ENCODE measurements around the gene ACOT11. TPM values are rescaled to one million over a fixed set of nuclear protein-coding genes. Genes with fewer than 3 reads are reported as not detected.
"Not testable (repeated sequence)": the region's sequence is repeated elsewhere in the genome, so short reads cannot be mapped to it uniquely, and the experiment has no call there.

The ACOT11 gene
- total RNA-seq: 1.0 and 3.0 TPM in 2 replicates

DNA sequence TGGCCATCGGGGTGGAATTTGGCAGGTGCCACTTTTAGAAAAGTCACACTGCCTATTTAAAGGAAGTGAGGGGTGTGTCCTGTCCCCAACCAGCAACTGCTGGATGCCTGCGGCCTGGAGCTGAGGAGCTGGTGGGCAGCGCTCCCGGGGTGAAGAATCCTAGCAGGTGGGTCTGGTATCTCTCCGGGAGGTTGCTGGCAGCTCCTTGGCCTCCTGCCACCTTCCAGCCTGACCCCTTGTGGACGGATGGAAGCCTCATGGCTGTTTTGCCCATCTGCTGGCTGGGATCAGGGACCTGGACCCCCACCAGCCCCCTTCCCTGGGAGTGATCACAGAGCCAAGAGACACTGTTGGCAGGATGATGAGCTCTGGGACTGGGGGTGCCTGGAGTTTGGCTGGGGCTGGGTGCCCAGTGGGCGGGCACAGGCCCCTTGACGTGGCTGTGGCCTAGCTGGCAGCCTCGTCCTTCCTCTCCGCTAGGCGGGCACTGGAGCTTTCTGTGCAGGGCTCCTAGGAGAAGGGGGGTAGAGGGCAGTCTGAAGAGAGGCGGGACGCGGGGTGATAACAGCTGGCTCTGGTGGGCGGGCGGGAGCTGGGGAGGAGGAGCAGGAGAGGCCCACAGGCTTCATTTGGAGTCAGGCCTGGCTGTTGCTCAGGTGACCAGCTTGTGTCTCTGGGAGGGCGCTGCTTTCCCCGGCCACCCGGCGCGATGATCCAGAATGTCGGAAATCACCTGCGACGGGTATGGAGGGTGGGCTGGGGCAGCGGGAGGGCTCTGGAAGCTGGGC lies at the start of gene ACOT11:
ACOT11 (plus strand) TSS at position 628 of the 788 bp plus-strand sequence; CDS start at position 710, 82 bp downstream.
- DNase-seq: peak; percentile 34

DNA sequence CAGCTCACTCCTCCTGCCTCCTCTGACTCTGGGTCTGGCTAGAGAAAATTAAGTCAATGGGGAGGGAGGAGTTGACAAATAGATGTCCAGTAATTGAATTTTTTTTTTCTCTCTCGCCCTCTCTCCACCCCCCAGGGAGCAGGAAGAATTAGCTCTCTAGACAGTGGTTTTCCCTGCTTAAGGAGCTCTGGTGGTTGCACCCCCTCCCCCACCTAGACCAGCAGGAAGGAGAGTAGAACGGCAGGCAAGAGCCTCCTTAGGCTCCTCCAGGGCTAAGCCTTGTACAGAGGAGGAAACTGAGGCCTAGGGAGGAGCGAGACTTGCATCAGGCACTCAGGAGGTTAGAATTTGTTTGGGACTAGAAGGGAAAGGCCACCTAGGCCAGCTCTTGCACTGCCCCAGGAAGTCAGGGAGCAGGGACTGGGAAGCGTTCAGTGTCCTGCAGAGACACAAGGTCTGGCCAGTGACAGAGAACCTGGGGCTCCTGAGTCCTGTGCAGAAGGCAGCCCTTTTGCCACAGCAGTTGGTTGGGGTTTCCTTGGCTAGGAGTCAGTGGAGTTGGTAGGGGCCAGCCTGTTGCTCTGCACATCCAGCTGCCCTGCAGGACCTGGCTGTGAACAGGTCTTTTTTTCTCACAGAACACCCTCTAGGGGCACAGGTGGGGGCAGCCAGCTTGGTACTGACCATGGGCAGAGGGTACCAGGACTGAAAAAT lies 49.5 kb upstream of the ACOT11 start:
- DNase-seq: no peak

DNA sequence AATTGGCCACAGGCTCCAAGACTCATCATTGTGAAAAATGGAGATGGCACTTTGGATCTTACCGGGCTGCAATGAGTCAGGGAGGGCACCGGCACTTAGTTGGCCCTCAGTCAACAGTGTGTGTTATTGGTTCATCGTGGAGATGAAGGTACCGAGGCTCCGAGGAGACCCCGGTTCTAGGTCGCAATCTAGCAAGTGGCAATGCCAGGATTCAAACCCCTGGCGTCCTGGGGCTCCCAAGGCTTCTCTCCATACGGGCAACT lies 49.0 kb upstream of the ACOT11 start:
- no peak for DNase-seq

DNA sequence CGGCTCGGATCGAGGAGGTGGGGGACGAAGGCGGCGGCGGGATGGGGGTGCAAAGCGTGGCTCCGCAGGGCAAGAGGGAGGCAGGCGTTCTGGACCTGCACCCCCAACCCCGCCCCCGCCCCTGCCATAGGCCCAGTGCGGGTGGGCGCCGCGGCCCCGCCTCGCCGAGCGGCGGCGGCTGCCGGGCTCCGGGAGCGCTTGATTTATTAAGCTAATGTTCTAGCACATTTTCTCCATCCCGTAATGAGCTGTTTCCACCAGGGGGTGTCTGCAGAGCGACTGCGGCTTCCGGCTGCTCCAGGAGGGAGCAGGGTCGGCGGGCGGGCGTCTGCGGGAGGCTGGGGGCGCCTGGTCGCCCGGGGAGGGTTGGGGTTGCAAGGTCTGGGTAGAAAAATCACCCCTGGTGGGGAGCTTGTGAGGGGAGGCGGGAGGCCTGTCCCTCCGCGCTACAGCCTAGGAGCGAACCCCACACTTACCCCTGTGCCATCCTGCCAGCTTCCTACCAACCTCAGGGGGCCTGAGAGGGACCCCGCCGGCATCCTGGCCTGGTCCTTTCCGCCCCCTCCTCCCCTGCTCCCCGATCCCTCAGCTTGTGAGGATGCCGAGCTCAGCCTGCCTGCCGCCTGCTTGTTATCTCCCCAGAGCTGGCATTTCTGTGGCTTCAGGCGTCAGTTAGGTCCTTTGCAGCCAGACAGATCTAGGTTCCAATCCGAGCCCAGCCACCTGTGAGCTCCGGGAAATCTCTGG lies 48.5 kb upstream of the ACOT11 start:
- peak; percentile 48 for DNase-seq

DNA sequence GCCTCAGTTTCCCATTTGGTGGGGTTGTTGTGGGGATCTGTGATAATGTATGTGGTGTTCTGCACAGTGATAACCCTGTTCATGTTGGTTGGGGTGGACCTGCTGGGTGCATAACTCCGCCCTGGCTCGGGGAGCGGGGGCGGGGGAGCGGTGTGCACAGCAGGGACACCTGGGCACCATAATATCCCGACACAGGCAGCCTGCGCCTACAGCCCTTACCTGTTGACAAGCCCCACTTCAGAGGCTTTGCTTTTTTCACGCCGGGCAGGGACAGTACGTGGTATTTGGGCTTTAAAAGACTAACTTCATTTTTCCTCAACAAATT lies 48.0 kb upstream of the ACOT11 start:
- DNase-seq: no peak

DNA sequence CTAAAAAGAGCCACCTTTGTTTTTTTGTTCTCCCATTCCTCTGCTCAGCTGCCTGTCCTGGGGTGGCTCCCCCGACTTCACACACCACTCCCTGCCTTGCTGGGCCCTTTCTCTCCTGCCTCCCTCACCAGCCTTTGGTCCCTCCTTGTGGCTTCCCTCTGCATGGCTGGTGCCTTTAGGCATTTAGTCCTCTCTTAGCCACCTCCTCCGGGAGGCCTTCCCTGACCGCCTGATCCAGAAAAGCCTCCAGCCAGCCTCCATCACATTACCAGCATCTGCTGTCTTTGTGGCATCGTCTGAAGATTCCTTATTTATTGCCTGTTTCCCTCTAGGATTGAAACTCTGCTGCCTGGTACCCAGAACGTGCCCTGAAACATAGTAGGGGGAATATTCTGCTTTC lies 46.2 kb upstream of the ACOT11 start:
- DNase-seq: no peak

DNA sequence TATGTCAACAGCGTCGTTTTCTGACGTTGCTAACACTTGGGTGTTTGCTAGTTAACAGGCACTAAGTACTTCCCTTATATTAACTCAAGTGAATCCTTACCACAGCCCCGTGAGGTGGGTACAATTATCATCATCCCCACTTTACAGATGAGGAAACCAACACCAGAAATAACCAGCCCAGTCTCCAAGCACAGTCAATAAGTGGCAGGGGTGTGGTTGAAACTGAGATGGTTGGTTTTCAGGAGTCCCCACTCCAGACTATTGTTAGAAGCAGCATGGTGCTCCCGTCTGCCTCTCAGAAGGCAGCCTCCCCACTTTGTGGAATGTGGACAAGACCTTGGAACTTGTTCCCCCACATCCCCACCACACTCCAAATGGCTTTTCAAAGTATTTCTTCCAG lies 45.7 kb upstream of the ACOT11 start:
- DNase-seq: no peak

DNA sequence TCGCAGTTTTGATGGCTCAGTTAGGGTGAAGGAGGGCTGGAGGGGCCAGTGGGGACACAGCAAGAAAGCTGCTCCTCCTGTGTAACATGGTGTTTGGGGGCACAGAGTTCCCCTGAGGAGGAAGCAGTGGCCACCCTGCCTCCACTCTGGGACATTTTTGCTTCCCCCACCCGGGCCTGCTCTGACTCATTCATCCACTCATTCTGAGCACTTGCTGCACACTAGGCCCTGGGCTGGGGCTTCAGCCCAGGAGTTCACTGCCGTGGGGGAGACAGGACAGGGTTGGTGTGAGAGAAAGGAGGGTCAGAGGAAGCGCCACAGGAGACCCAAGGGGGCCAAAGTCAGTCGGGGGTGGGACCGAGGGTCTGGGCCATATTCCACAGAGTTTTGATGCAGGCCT lies 41.4 kb upstream of the ACOT11 start:
- DNase-seq: no peak

DNA sequence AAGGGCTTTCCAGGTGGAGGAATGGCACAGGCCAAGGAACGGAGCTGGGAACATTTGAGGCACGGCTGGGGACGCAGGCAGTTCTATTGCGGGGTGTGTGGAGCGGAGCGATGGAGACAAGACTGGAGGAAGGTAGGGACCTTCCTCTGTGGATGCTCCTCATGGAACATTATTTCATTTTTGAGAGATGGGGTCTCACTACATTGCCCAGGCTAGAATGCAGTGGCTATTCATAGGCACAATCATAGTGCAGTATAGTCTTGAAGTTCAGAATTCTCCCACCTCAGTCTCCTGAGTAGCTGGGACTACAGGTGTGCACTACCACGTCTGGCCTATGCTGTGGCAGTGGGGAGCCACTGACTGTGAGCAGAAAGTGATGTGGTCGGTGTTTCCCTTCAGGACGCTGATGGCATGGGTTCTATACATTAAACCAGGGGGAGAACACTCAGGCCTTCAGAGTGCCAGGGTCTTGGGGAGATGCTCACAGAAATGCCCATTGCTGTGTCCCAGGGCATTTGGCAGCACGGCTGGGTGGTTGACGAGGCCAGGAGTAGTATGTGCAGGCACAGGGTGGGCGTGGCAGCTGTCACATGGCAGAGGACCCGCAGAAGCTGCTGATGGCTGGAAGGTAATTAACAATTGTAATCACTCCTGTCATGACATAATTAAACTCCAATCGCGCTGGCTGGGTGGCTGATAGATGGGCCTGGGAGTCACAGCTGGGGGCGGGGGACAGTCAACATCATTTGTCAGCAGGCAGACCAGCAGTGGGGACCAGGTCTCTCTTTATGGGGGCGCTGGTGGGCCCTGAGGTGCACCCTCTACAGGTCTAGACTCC lies 40.8 kb upstream of the ACOT11 start:
- no peak for DNase-seq

DNA sequence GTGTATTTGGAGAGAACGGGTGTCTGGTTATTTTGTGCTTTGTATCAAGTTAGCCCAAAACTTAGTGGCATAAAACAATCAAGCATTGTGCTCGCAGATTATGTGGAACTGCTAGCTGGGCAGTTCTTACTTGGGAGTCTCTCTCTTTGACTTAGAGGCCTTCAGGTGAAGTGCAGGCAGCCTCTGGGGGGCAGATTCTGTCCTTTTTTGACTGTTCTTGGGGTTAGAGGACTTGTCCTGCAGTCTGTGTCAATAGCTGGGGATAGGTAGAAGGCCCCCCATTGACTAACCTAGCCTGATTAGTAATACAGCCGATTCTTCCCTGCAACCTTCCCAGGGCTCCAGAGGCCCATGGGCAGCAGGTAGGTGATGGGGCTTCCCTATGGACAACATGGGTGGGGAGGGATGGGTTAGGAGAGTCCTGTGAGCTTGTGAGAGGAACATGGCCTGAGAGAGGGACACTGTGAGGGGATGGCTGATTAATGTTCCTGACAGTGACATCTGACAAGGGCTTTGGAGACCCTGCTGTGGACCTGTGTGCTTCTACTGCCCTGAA lies 37.2 kb upstream of the ACOT11 start:
- DNase-seq: no peak

DNA sequence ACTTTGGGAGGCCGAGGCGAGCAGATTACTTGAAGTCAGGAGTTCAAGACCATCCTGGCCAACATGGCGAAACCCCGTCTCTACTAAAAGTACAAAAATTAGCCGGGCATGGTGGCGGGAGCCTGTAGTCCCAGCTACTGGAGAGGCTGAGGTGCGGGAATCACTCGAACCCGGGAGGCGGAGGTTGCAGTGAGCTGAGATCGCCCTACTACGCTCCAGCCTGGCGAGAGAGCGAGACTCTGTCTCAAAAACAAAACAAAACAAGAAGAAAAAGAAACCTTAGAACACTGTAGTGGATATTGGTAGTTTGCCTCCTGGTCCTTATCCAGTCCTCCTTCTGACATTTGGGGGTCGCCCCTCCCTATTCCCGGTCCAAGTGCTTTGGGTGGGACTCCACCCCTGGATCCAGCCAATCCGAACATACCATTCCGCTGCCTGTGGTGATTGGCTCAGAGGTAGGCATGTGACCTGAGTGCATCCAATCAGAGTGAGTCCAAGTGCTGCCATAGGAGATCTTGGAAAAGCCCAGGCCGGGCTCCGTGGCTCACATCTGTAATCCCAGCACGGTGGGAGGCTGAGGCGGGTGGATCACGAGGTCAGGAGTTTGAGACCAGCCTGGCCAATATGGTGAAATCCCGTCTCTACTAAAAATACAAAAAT lies 34.0 kb upstream of the ACOT11 start:
- not testable (repeated sequence) for DNase-seq

DNA sequence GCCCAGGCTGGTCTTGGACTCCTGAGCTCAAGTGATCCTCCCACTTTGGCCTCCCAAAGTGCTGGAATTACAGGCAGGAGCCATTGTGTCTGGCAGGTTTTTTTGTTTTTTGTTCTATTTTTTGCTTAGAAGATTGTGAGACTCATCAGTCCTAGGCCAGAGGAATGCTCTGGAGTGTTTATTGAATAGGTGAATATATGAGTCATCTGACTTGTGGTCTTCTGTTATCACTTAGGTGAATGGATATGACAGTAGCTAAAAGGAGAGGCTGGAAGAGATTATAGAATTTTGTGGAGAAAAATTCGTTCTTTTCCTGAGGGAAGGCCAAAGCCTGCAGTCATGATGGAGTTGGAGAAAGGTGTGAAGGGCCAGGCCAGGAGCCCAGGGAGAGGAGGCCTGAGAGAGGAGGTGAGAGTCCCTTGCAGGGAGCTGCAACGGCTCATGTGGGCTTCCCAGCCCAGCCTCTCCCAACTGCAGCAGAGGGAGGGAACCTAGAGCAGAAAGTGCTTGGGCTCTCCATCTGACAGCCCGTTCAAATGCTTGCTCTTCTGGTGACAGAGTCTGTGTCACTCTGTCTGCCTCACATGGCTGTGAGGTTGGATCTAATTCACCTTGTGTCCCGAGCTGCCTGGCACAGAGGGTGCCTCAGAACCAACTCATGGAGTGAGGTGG lies 31.6 kb upstream of the ACOT11 start:
- DNase-seq: no peak

DNA sequence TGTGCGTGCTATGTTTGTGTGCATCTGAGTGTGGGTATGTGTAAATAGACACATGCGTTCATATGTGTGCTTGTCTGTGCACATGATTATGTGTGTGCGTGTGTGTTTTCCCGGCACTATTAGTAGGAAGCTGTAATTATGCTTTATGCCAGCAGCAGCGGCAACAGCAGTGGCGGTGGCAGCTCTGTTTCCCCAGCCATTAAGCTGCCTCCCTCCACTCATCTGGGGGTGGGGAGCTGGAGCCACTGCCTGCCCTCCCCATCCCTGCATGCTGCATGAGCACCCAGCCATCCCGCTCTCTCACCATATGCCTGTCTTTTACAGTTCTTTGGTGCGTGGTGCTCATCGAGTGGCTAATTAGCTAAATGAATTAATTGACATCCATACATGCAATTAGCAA lies 30.5 kb upstream of the ACOT11 start:
- no peak for DNase-seq

DNA sequence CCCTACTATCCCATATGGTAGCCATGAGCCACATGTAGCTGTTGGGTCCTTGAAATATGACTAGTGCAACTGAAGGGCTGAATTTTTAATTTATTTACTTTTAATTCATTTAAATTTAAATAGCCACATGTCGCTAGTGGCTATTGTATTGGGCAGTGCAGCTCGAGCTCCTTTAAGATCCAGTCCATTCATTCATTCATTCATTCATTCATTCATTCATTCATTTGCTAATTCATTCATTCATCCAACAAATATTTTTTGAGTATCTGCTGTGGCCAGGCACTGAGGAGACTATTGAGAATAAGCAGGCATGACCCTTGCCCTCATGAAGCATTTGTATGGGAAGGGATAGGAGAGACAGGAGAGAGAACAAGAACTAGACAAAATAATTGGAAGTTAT lies 29.5 kb upstream of the ACOT11 start:
- DNase-seq: no peak

DNA sequence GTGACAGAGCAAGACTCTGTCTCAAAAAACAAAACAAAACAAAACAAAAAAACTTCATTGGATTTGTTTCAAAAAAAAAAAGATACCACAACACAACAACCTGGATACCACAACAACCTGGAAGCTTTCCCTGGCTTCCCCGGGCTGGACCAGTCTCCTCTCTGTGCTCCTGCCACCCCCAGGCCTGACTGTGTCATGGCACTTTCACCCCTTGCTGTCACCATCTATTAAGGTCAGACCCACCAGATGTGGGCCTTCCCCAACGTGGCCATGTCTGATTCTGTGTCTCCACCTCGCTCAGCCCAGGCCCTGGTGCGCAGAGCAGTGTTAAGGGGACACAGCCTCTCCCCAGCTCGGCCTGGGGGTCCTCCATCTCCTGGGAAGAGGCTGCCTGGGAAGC lies 28.3 kb upstream of the ACOT11 start:
- DNase-seq: no peak

DNA sequence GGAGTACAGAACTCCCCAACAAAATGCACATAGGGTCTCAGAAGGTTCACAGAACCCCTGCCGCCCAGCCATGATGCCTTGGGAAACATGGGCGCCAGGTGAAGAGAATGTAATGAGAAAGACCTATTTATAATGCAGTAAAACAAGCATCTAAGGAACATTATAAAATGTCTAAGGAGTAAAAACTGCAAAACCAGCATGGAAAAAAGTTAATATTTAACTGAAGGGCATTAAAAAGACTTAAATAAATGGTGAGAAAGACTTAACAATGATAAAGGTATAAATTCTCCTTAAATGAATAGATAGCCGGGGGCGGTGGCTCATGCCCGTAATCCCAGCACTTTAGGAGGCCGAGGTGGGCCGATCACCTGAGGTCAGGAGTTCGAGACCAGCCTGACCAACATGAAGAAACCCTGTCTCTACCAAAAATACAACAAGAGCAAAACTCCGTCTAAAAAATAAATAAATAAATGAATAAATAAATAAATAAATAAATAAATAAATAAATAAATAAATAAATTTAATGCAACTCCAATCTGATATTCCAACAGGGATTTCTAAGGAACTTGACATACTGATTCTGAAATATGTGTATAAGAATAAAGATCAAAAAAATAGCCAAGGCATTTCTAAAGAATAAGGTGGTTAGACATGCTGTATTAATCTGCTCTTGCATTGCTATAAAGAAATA lies 27.3 kb upstream of the ACOT11 start:
- no peak for DNase-seq

DNA sequence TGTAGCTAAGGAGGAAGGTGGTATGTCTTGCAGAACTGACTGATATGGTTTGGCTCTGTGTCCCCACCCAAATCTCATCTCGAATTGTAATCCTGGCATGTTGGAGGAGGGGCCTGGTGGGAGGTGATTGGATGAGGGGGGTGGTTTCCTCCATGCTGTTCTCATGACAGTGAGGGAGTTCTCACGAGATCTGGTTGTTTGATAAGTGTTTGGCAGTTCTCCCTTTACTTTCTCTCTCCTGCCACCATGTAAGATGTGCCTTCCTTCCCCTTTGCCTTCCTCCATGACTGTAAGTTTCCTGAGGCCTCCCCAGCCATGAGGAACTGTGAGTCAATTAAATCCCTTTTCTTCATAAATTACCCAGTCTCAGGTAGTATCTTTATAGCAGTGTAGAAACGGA lies 21.5 kb upstream of the ACOT11 start:
- DNase-seq: not testable (repeated sequence)

DNA sequence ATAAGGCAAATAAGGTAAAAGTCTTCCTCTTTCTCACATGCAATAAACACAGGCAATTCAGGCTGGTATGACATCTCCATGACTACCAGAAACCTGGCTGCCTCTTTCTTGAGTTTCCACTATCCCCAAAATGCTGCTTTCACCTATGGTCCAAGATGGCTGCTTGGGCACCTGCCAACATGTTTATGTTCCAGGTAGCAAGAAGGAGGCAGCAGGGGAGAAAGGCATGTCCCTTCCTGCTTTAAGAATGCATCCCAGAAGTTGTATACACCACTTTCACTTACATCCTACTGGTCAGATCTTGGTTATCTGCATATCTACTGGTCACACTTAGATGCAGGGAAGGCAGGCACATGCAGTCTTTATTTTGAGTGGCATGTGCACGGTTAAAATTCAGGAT lies 19.4 kb upstream of the ACOT11 start:
- no peak for DNase-seq

DNA sequence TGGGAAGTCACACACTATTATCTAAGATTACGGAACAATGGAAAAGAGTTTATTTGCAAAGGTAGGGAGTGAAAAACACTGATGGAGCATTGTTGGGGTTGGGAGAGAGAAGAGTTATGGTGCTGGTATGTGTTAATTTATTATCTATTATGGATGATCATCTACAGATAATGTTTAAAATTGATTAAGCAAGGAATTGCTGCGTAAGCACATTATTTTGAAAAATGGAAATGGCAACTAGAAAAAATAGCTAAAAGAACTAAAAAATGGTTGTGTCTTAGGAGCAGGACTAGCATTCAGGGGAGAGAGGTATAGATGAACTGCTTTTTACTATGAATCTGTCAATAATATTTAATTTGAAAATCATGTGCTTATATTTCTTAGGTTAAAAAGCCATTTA lies 16.0 kb upstream of the ACOT11 start:
- no peak for DNase-seq

DNA sequence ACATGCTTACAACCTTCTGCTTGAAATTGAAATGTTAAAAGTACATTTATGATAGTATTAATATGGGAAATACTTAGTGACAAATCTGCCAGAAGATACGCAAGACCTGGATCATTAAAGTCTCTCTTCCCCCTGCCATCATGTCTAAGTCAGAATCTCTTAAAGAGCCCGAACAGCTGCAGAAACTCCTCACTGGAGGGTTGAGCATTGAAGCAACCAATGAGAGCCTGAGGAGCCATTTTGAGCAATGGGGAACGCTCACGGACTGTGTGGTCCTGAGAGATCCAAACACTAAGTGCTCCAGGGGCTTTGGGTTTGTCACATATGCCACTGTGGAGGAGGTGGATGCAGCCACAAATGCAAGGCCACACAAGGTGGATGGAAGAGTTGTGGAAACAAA lies 11.4 kb upstream of the ACOT11 start:
- DNase-seq: not testable (repeated sequence)

DNA sequence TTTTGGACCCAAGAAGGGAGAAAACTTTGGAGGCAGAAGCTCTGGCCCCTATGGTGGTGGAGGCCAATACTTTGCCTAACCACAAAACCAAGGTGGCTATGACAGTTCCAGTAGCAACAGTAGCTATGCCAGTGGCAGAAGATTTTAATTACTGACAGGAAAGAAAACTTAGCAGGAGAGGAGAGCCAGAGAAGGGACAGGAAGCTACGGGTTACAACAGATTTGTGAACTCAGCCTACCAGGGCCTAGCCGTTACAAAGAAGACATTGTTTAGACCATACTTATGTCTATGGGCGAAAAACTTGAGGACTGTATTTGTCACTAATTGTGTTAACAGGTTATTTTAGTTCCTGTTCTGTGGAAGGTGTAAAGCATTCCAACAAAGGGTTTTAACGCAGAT lies 10.4 kb upstream of the ACOT11 start:
- no peak for DNase-seq
